Peyer's patch (tissue), 4 donors: ENCODE measurements around the gene INTS4. TPM values are rescaled to one million over a fixed set of nuclear protein-coding genes. Genes with fewer than 3 reads are reported as not detected.
"Not testable (repeated sequence)": the region's sequence is repeated elsewhere in the genome, so short reads cannot be mapped to it uniquely, and the experiment has no call there.

Source experiments
- DNase-seq, 3 donors: peaks; one replicate each; pipeline ENCODE4 v3.0.0-alpha.2; 2017 to 2019
- H3K27ac ChIP-seq, 4 donors: fragments of 200-600 bp; sonication (generic); one replicate each; pipeline ENCODE4 v1.5.1; 2016 to 2019
- H3K27me3 ChIP-seq, 2 donors: fragments of 200-600 bp; sonication (generic); one replicate each; pipeline ENCODE4 v1.5.1; 2019
- H3K36me3 ChIP-seq, 3 donors: fragments of 200-600 bp; sonication (generic); one replicate each; pipeline ENCODE4 v1.5.1; 2016 to 2019
- H3K4me1 ChIP-seq, 4 donors: fragments of 200-600 bp; sonication (generic); one replicate each; pipeline ENCODE4 v1.5.1; 2016 to 2019
- H3K4me3 ChIP-seq, 4 donors: fragments of 200-600 bp; sonication (generic); 1 replicate in 3 of 4; 2 replicates in 1 of 4; pipeline ENCODE4 v1.5.1; 2016 to 2019; ENCODE audit warnings: mild to moderate bottlenecking in 1 of 4
- H3K9me3 ChIP-seq, 4 donors: fragments of 200-600 bp; sonication (generic); one replicate each; pipeline ENCODE4 v1.5.1; 2016 to 2019; ENCODE audit warnings: mild to moderate bottlenecking in 1 of 4
- CTCF ChIP-seq, 6 experiments: fragments of 450-650 bp in 4 of 6; fragments of 200-600 bp in 2 of 6; sonication (generic) in 1 of 6; IDR thresholded peaks; one replicate each; pipeline ENCODE4 v1.5.1; 2017 to 2019; ENCODE audit warnings: antibody characterized with exemption in 6 of 6, mild to moderate bottlenecking in 3 of 6, moderate library complexity in 1 of 6
- POLR2A ChIP-seq, 2 donors: fragments of 450-650 bp; IDR thresholded peaks; one replicate each; pipeline ENCODE4 v1.5.1; 2017; ENCODE audit warnings: antibody characterized with exemption in 2 of 2, mild to moderate bottlenecking in 2 of 2, moderate library complexity in 2 of 2
- total RNA-seq, 4 donors: library from RNA; depleted of rRNA; stranded (reverse); fragments of >200 nt; gene quantifications; one replicate each; pipeline ENCODE4 v1.1.0, GENCODE V29; 2016

The INTS4 gene
- total RNA-seq, 4 donors from 2014 or later: 38.9 to 68.5 (median 57.5) TPM

GRCh38 chr11:77909277-77909676, 85.2 kb downstream of the INTS4 start:
- Histone ChIP-seq H3K36me3 (peaks cover 0 to 19% (median 0%) of the 10 kb centered on the region in 3 donors), H3K9me3 (no peaks in the 10 kb centered on the region), H3K27ac (no peak overlapping the region), H3K4me3 (no peak overlapping the region), H3K27me3 (no peaks in the 10 kb centered on the region), H3K4me1 (no peaks in the 10 kb centered on the region)
- no peak for DNase-seq
- TF ChIP-seq CTCF (IDR thresholded peaks at IDR 0.05) (no peak), POLR2A (IDR thresholded peaks at IDR 0.05) (no peak)

- TF ChIP-seq POLR2A (IDR thresholded peaks at IDR 0.05) (no peak), CTCF (IDR thresholded peaks at IDR 0.05) (no peak)
- no peaks in the 10 kb centered on the region for H3K27me3 ChIP-seq
- DNase-seq: no peak
- H3K4me3 ChIP-seq: no peak overlapping the region
- H3K27ac ChIP-seq: no peak overlapping the region
- peaks cover 0 to 19% (median 0%) of the 10 kb centered on the region in 3 donors for H3K36me3 ChIP-seq
- H3K4me1 ChIP-seq: no peaks in the 10 kb centered on the region
- H3K9me3 ChIP-seq: no peaks in the 10 kb centered on the region
Observed at GRCh38 chr11:77908835-77909234, 85.6 kb downstream of the INTS4 start.

GRCh38 chr11:77894949-77895348, 99.5 kb downstream of the INTS4 start:
- not testable (repeated sequence) for H3K27me3 ChIP-seq, H3K4me1 ChIP-seq, H3K27ac ChIP-seq, H3K9me3 ChIP-seq, DNase-seq, H3K4me3 ChIP-seq
- H3K36me3 ChIP-seq: peaks cover 0 to 13% (median 0%) of the 10 kb centered on the region in 3 donors

GRCh38 chr11:77891703-77892102, 102.8 kb downstream of the INTS4 start:
- not testable (repeated sequence) for H3K27me3 ChIP-seq, DNase-seq, H3K4me3 ChIP-seq, H3K27ac ChIP-seq, H3K9me3 ChIP-seq, H3K4me1 ChIP-seq
- peaks cover 0 to 18% (median 0%) of the 10 kb centered on the region in 3 donors for H3K36me3 ChIP-seq

- H3K9me3 ChIP-seq, DNase-seq, H3K4me1 ChIP-seq, H3K4me3 ChIP-seq, H3K27ac ChIP-seq, H3K27me3 ChIP-seq: not testable (repeated sequence)
- peaks cover 0 to 23% (median 0%) of the 10 kb centered on the region in 3 donors for H3K36me3 ChIP-seq
Observed at GRCh38 chr11:77891256-77891655, 103.2 kb downstream of the INTS4 start.

GRCh38 chr11:77890619-77891056, 103.8 kb downstream of the INTS4 start:
- H3K27ac ChIP-seq, H3K9me3 ChIP-seq, H3K4me1 ChIP-seq, DNase-seq, H3K27me3 ChIP-seq, H3K4me3 ChIP-seq: not testable (repeated sequence)
- H3K36me3 ChIP-seq: peaks cover 0 to 29% (median 0%) of the 10 kb centered on the region in 3 donors

GRCh38 chr11:77890100-77890614, 104.3 kb downstream of the INTS4 start:
- not testable (repeated sequence) for DNase-seq, H3K9me3 ChIP-seq, H3K4me3 ChIP-seq, H3K27ac ChIP-seq, H3K4me1 ChIP-seq, H3K27me3 ChIP-seq
- peaks cover 0 to 30% (median 0%) of the 10 kb centered on the region in 3 donors for H3K36me3 ChIP-seq

- H3K36me3 ChIP-seq: peaks cover 0 to 39% (median 0%) of the 10 kb centered on the region in 3 donors
- H3K4me3 ChIP-seq, DNase-seq, H3K9me3 ChIP-seq, H3K4me1 ChIP-seq, H3K27ac ChIP-seq, H3K27me3 ChIP-seq: not testable (repeated sequence)
Observed at GRCh38 chr11:77889045-77889444, 105.4 kb downstream of the INTS4 start.

- H3K4me3 ChIP-seq: no peak overlapping the region
- no peaks in the 10 kb centered on the region for H3K4me1 ChIP-seq
- H3K9me3 ChIP-seq: no peaks in the 10 kb centered on the region
- no peak for DNase-seq
- H3K36me3 ChIP-seq: peaks cover 0 to 56% (median 0%) of the 10 kb centered on the region in 3 donors
- H3K27ac ChIP-seq: no peak overlapping the region
- TF ChIP-seq POLR2A (IDR thresholded peaks at IDR 0.05): no peak
- no peak for TF ChIP-seq CTCF (IDR thresholded peaks at IDR 0.05)
- no peaks in the 10 kb centered on the region for H3K27me3 ChIP-seq
Observed at GRCh38 chr11:77886401-77886800, 108.1 kb downstream of the INTS4 start.
